NCI-H1694 treated with DMSO at 0.1 percent for 48 hours (cell line): Measurements from ENCODE around the gene ATP8A2.
"Not testable (repeated sequence)": the region's sequence is repeated elsewhere in the genome, so short reads cannot be mapped to it uniquely, and the experiment has no call there.

Experiments used
- DNase-seq: peaks from one replicate; lab custom pipeline; 2025; lab: John Stamatoyannopoulos, UW

Gene ATP8A2

DNA sequence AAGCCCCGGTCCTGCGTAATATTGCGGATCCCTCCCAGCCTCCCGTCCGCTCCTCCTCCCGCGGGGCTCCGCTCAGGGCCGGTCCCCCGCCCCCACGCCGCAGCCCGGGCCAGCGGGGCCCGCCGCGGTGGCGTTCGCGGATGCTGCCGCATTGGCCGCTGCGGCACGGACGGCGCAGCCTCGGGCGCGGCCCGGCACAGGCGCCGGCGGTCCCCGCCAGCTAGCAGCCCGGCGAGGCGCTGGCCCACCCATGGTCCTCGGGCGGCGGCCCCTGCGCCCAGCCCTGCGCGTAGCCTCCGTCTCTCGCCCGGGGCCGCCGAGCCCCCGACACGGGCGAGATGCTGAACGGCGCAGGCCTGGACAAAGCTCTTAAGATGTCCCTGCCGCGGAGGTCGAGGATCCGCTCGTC, at the start of gene ATP8A2:
Gene ATP8A2 (plus strand): TSS at position 100 of the 409 bp plus-strand sequence. CDS start 239 bp downstream, at position 339.
- DNase-seq: no peak

- no peak for DNase-seq
Measured at GRCh38 chr13:25324100-25324499, 47.7 kb upstream of the ATP8A2 start.

GRCh38 chr13:25329706-25330105, 42.1 kb upstream of the ATP8A2 start:
- DNase-seq: no peak

DNA sequence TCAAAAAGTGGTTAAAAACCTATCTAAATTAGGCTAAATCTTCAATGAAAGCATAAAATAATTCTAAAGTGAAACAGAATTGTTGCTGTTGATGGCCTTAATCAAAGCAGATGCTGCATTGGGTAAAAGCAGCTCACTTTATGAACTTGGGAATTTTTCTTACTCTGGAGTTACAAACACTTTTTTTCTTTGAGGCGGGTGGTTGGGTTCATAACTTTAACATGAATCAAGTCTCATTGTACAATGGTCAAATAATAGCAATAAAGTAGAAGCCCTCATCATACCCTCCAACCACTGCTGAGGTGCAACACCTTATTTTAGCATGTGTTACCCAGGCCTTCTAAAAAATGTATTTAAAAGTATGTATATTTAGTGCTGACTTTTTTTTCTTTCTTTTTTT, 41.2 kb upstream of the ATP8A2 start:
- DNase-seq: no peak

- DNase-seq: no peak
Measured at GRCh38 chr13:25335856-25336255, 35.9 kb upstream of the ATP8A2 start.

DNA sequence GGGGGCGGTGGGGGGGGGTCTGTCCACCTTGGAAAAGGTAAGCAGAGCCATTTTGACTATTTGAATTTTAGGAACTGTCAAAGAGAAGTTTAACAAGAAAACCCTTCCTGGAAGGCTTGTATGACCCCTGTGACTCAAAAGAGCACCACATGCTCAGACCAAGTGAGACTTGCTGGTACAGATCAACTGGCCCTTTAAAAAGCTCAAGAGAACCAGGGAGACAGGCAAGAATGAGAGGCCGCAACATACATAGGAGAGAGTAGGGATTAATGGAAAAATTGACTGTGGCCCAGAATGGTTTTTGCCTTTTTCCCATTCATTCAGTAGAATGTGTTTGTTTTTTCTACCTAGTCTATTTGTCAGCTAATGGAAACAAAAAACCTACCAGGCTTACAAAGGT, 26.2 kb upstream of the ATP8A2 start:
- DNase-seq: no peak

- no peak for DNase-seq
Measured at GRCh38 chr13:25347151-25347550, 24.6 kb upstream of the ATP8A2 start.

DNA sequence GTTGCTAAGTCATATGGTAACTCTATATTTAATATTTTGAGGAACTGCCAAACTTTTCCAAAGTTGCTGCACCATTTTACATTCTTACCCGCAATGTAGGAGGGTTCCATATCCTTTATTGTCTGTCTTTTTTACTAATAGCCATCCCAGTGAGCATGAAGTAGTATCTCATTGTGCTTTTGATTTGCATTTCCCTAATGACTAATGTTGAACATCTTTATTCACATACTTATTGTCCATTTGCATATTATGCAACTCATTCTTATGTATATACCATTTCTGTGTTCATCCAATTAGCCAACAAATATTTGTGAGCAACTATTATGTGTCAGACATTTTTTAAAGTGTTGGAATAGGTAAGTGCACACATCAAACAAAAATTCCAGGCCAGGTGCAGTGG, 20.4 kb upstream of the ATP8A2 start:
- no peak for DNase-seq

- no peak for DNase-seq
Measured at GRCh38 chr13:25352230-25352629, 19.5 kb upstream of the ATP8A2 start.

DNA sequence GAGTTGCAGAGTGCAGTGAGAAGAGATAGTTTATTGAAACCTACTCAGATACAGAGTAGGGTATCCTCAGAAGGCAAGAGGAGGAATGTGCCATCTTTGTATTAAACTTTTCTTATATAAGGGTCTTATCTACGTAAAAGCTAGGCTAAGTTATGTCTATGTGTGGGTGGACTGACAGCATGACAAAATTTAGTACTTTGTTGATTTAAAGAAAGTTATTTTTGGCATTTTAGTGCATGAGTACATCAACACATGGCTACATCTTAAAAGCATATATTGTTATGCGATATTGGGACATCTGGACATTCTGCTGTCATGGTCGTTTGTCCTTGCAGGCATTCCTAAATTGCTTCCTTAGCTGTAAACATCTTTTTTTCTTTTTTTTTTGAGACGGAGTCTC, 19.0 kb upstream of the ATP8A2 start:
- no peak for DNase-seq

DNA sequence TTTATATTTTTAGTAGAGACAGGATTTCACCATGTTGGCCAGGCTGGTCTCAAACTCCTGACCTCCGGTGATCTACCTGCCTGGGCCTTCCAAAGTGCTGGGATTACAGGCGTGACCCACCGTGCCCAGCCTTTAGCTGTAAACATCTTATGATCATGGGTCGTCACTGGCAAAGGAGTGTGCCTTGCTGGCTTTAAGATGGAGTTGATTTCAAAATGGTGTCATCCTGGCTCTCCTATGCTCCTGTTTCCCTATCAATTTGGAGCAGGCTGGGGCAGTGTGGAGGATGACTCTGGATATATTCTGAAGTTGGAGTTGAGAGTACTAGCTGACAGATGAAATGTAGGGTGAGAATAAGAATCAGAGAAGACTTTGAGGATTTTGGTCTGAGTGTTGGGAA, 18.4 kb upstream of the ATP8A2 start:
- no peak for DNase-seq

DNA sequence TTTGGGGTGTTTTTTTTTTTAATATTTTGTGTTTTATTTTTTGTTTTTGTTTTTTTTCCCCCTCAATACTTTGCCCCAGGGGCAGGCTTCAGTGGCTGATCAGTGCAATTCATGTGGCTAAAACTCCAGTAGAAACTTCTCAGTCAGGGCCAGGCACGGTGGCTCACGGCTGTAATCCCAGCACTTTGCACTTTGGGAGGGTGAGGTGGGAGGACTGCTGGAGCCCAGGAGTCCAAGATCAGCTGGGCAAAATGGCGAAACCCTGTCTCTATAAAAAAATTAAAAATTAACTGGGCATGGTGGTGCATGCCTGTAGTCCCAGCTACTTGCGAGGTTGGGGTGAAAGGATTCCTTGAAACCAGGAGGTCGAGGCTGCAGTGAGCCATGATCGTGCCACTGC, 17.4 kb upstream of the ATP8A2 start:
- DNase-seq: no peak

DNA sequence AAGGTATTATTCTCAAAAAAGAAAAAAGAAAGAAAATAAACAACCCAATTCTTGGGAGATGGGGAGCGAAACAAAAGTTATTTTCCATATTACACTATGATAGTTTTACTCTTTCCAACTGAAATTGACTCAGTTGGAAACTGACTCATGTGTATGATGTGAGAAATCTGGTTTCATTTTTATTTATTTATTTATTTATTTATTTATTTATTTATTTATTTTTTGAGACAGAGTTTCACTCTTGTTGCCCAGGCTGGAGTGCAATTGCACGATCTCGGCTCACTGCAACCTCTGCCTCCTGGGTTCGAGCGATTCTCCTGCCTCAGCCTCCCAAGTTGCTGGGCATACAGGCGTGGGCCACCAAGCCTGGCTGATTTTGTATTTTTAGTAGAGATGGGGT, 11.3 kb upstream of the ATP8A2 start:
- DNase-seq: not testable (repeated sequence)

DNA sequence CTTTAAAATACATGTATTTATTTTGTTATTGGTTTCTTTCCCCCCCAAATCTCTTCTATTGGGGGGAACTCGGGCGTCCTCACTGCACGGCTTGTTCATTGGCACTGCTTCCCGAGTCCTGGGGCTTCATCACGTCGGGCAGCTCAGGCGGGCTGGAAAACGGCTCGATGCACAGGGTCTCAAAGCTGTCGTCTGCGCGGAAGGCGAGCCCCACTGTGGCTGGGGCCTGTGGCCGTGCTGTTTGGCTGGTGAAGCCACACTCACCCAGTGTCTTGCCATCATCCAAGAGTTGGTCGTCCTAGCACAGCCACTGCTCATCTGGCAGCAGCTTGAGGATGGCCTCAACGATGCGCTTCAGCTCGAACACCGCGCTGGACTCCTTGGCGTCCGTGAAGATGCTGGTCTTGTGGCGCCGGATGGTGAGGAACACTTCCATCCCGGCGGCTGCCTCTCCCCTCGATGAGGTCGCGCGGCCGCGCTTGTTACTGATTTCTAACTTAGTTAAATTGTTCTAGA, 6.0 kb upstream of the ATP8A2 start:
- no peak for DNase-seq

DNA sequence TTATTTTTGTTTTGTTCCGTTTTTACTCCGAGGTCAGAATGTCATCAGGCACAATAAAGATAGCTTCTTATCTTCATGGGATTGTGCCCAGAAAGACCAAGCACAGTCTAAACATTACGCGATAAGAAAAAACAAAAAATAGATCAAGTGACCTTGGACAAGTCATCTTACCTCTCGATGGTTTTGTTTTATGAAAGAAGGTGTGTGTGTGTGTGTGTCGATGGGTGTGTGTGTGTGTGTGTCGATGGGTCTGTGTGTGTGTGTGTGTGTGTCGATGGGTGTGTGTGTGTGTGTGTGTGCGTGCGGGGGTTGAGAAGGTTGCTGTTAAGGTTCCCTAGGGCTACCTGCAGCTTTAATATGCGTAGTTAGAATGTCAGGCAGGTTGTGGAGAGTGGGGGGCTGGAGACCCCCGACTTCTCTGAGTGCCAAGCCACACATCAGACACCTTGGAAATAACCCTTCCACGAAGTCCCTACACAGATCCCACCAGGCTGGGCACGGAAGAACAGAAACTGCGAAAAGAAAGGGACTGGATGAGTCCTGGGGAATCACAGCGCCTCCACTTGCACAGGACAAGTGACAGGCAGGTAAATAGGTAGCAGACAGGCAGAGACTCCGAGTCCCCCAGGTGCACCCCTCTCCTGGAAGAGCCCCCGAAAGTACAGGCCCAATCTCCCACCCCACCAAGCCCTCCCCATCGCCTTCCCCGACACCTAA, 458 bp upstream of the ATP8A2 start:
- no peak for DNase-seq

DNA sequence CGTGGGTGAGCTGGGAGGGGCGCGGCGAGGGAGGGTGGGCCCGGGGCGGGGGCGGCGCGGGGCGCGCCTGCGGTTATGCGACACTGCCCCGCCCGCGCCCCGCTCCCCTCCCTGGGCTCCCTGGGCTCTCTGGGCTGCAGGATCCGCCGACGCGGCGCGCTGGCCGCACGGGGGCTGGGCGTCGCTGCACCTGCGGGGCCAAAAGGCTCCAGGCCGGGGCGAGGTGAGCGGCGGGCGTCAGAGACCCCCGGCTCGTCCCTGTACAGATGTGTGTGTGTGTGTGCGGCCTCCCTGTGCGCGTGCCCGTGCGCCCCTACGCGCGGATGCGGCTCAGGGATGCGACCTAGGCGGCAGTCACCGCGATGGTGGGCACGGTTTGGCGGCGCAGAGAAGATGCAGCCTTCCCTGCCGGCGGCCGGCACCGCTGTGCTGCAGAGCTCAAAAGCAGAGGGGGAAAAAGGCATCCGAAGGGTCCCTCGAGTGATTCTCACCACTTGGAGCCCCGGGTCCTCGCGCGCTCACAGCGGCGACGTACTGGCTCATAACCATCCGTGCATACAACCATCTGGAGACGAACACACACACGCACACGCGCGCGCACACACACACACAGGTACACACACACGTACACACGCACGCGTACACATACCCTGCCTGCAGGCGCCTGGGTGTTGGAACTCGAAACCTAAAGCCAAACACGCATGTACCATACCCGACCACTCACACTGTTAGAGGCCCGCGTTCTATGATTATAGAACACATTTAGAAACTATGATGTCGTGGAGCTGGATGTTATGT, 709 bp downstream of the ATP8A2 start:
- no peak for DNase-seq

- peak; percentile 24 for DNase-seq
Measured at GRCh38 chr13:25375727-25376358, 4.1 kb downstream of the ATP8A2 start.

- DNase-seq: no peak
Measured at GRCh38 chr13:25377244-25377962, 5.6 kb downstream of the ATP8A2 start.

- DNase-seq: no peak
Measured at GRCh38 chr13:25378528-25378927, 6.8 kb downstream of the ATP8A2 start.

DNA sequence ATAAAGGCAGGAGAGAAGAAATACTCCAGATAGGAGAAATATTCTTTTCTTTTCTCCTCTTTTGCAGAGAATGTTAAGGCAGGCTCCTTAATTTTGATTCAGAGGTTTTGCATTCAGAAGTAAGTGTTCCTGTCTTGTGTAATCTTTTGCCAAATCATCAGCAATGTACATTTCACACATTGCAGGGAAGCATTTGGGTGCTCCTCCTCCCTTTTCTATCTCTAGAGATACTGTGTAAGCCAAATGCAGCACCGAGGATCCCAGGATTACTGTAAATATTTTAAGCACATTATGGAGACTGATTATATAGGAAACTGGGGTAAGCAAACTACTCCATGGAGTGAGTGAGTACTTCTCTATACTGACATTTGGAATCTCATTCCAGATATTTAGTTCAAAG, 7.2 kb downstream of the ATP8A2 start:
- DNase-seq: no peak

DNA sequence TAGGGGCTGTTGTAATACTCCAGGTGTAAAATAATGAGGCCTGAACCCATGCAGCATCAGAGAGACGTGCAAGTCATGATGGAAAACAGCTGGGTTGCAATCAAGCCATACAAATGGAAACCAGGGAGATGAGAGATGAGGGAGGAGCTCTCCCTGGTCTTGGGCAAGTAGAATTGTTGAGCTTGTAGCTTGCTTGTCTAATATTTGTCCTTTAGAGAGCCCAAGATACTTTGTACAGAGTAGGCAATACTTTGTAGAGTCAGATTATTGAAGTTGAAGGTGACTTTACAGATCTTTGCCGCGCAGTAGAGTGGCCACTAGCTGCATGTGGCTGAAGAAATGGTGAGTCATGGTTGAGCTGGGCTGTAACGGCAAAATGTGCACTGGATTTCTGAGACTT, 8.3 kb downstream of the ATP8A2 start:
- DNase-seq: no peak

GRCh38 chr13:25380741-25381324, 9.1 kb downstream of the ATP8A2 start:
- DNase-seq: no peak
